Mammary epithelial cell (primary cell): Measurements from ENCODE around the gene EEF2.

Source experiments
- EZH2 ChIP-seq: IDR thresholded peaks from 2 replicates; pipeline ENCODE4 v1.6.1; 2012; ENCODE audit warnings: low read length, inconsistent platforms, borderline replicate concordance
- TF ChIP-seq, protein P1 (sequence below), 2 donors: IDR thresholded peaks in 1 of 2; conservative IDR thresholded peaks in 1 of 2; 2 replicates each; pipeline ENCODE4 v1.5.1; 2011 to 2012; ENCODE audit warnings: inconsistent platforms in 2 of 2, low read length in 2 of 2, mild to moderate bottlenecking in 2 of 2, control low read depth in 1 of 2, low read depth in 1 of 2; ENCODE audit not compliant: insufficient read depth in 1 of 2; ENCODE audit errors: extremely low read depth in 1 of 2

- TF ChIP-seq EZH2, result no peak
- TF ChIP-seq, protein P1, sequence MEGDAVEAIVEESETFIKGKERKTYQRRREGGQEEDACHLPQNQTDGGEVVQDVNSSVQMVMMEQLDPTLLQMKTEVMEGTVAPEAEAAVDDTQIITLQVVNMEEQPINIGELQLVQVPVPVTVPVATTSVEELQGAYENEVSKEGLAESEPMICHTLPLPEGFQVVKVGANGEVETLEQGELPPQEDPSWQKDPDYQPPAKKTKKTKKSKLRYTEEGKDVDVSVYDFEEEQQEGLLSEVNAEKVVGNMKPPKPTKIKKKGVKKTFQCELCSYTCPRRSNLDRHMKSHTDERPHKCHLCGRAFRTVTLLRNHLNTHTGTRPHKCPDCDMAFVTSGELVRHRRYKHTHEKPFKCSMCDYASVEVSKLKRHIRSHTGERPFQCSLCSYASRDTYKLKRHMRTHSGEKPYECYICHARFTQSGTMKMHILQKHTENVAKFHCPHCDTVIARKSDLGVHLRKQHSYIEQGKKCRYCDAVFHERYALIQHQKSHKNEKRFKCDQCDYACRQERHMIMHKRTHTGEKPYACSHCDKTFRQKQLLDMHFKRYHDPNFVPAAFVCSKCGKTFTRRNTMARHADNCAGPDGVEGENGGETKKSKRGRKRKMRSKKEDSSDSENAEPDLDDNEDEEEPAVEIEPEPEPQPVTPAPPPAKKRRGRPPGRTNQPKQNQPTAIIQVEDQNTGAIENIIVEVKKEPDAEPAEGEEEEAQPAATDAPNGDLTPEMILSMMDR (conservative IDR thresholded peaks at IDR 0.05 in 1 of 2, IDR thresholded peaks at IDR 0.05 in 1 of 2; ENCODE audit: extremely low read depth in 1 of 2, insufficient read depth in 1 of 2, low read depth in 1 of 2, low read length in 2 of 2), result no peak
These were observed 14.9 kb downstream of the EEF2 start for GRCh38 chr19:3970313-3970807.
